Neutrophil (primary cell): ENCODE results near the gene DENND4B.

ENCODE experiments used
- H3K27ac ChIP-seq: fragments of 200-600 bp; sonication (generic); 2 replicates; pipeline ENCODE4 v1.5.1; 2016; ENCODE audit warnings: mild to moderate bottlenecking, moderate library complexity
- H3K27me3 ChIP-seq: fragments of 200-600 bp; sonication (generic); 2 replicates; pipeline ENCODE4 v1.6.0; 2016; ENCODE audit warnings: mild to moderate bottlenecking
- H3K36me3 ChIP-seq: fragments of 200-600 bp; sonication (generic); 2 replicates; pipeline ENCODE4 v1.5.1; 2017
- H3K4me1 ChIP-seq, 2 experiments: fragments of 200-600 bp in 1 of 2; sonication (generic) in 1 of 2; 1 replicate in 1 of 2; 2 replicates in 1 of 2; pipeline versions ENCODE4 v1.5.1 to v1.6.1; 2013 to 2016; ENCODE audit warnings: low read depth in 1 of 2, low read length in 1 of 2, mild to moderate bottlenecking in 1 of 2, moderate library complexity in 1 of 2; ENCODE audit not compliant: control insufficient read depth in 1 of 2, insufficient read depth in 1 of 2
- H3K4me3 ChIP-seq, 2 experiments: fragments of 200-600 bp in 1 of 2; sonication (generic) in 1 of 2; 1 replicate in 1 of 2; 2 replicates in 1 of 2; pipeline ENCODE4 v1.5.1; 2013 to 2016; ENCODE audit warnings: low read depth in 1 of 2, low read length in 1 of 2, mild to moderate bottlenecking in 1 of 2, moderate library complexity in 1 of 2
- H3K9me3 ChIP-seq: fragments of 200-600 bp; sonication (generic); 2 replicates; pipeline ENCODE4 v1.5.1; 2016
- CTCF ChIP-seq: fragments of 200-600 bp; sonication (generic); IDR thresholded peaks from 2 replicates; pipeline ENCODE4 v1.5.1; 2016; ENCODE audit warnings: antibody characterized with exemption

DENND4B gene

GRCh38 chr1:153961421-153961820, 14.9 kb upstream of the DENND4B start:
- Histone ChIP-seq H3K36me3 (peaks cover 8% of the 10 kb centered on the region), H3K27ac (peak overlapping the region; percentile 93), H3K4me1 (peaks cover 51 to 63% of the 10 kb centered on the region in 2 experiments), H3K9me3 (no peaks in the 10 kb centered on the region), H3K4me3 (no peak overlapping the region), H3K27me3 (no peaks in the 10 kb centered on the region)
- TF ChIP-seq CTCF, result no peak

- peaks cover 8% of the 10 kb centered on the region for H3K36me3 ChIP-seq
- H3K9me3 ChIP-seq, result no peaks in the 10 kb centered on the region
- H3K27me3 ChIP-seq, result no peaks in the 10 kb centered on the region
- peaks cover 51 to 62% of the 10 kb centered on the region in 2 experiments for H3K4me1 ChIP-seq
- no peak overlapping the region for H3K4me3 ChIP-seq
- no peak for TF ChIP-seq CTCF
- peak overlapping the region; percentile 17 for H3K27ac ChIP-seq
Measured at GRCh38 chr1:153960206-153960605, 13.7 kb upstream of the DENND4B start.

- peak overlapping the region; percentile 98 for H3K27ac ChIP-seq
- TF ChIP-seq CTCF, result no peak
- H3K9me3 ChIP-seq, result no peaks in the 10 kb centered on the region
- no peak overlapping the region for H3K4me3 ChIP-seq
- peaks cover 12% of the 10 kb centered on the region for H3K36me3 ChIP-seq
- H3K4me1 ChIP-seq, result peaks cover 51 to 60% of the 10 kb centered on the region in 2 experiments
- no peaks in the 10 kb centered on the region for H3K27me3 ChIP-seq
Measured at GRCh38 chr1:153959454-153959853, 12.9 kb upstream of the DENND4B start.

DNA sequence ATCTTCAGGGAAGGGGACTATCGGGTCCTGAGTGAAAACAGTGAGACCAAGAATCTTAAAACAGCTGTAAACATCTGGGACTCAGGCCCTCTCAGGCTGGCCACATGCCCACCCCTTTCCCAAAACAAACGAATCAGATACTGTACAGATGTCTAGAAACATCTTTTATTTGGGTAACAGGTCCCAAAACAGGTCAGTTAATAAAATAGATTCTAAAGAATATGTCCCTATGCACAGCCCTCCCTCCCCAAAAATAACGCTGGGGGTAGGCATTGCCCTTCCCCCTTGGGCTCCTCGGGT, 12.4 kb upstream of the DENND4B start:
- Histone ChIP-seq H3K27me3 (no peaks in the 10 kb centered on the region), H3K9me3 (no peaks in the 10 kb centered on the region), H3K27ac (peak overlapping the region; percentile 98), H3K36me3 (peaks cover 17% of the 10 kb centered on the region), H3K4me3 (peak overlapping the region; percentile 90 to 99), H3K4me1 (peaks cover 47 to 55% of the 10 kb centered on the region in 2 experiments)
- TF ChIP-seq CTCF, result no peak

GRCh38 chr1:153958111-153958960, 11.8 kb upstream of the DENND4B start, which contains the start of gene CRTC2:
Gene CRTC2 (minus strand): TSS chr1:153958612. CDS start chr1:153958497, 115 bp downstream.
- peak within 1 kb of the TSS; percentile 90 to 99 for H3K4me3 ChIP-seq
- TF ChIP-seq CTCF, result peak; percentile 39
- H3K27me3 ChIP-seq, result no peaks in the 10 kb centered on the region
- peak within 1 kb of the TSS; percentile 98 for H3K27ac ChIP-seq
- H3K9me3 ChIP-seq, result no peaks in the 10 kb centered on the region
- peaks cover 41 to 52% of the 10 kb centered on the region in 2 experiments for H3K4me1 ChIP-seq
- H3K36me3 ChIP-seq, result peaks cover 23% of the 10 kb centered on the region
